Body of pancreas (tissue), 4 donors: ENCODE data around the gene CFAP90. TPM values are rescaled to one million over a fixed set of nuclear protein-coding genes. Genes with fewer than 3 reads are reported as not detected.

Experiments used
- ATAC-seq: fragments of 150-250 bp; one replicate; pipeline ENCODE4 v1.9.1; 2016
- DNase-seq, 4 donors: peaks; one replicate each; pipeline ENCODE4 v3.0.0-alpha.2; 2019
- H3K27ac ChIP-seq, 4 donors: fragments of 200-600 bp; sonication (generic); 1 replicate in 3 of 4; 2 replicates in 1 of 4; pipeline versions ENCODE4 v1.5.1 to v1.6.1; 2016 to 2019; ENCODE audit warnings: mild to moderate bottlenecking in 1 of 4, mixed read lengths in 1 of 4, moderate library complexity in 1 of 4
- H3K27me3 ChIP-seq, 2 donors: fragments of 200-600 bp; sonication (generic); one replicate each; pipeline ENCODE4 v1.6.0; 2016; ENCODE audit warnings: mild to moderate bottlenecking in 1 of 2
- H3K36me3 ChIP-seq, 2 donors: fragments of 200-600 bp; sonication (generic); replicated peaks in 1 of 2; 2 replicates each; pipeline ENCODE4 v1.5.1; 2016; ENCODE audit warnings: low read depth in 2 of 2; ENCODE audit not compliant: insufficient read depth in 1 of 2
- H3K4me1 ChIP-seq: fragments of 200-600 bp; sonication (generic); one replicate; pipeline ENCODE4 v1.6.0; 2016
- H3K4me3 ChIP-seq, 2 donors: fragments of 200-600 bp; sonication (generic); 1 replicate in 1 of 2; 2 replicates in 1 of 2; pipeline ENCODE4 v1.5.1; 2016 to 2019
- H3K9me3 ChIP-seq, 3 donors: fragments of 200-600 bp; sonication (generic); 1 replicate in 2 of 3; 2 replicates in 1 of 3; pipeline ENCODE4 v1.5.1; 2016
- POLR2A ChIP-seq, 3 donors: fragments of 450-650 bp; IDR thresholded peaks; one replicate each; pipeline ENCODE4 v1.6.1; 2016; ENCODE audit warnings: antibody characterized with exemption in 3 of 3, mild to moderate bottlenecking in 2 of 3
- WGBS, 2 donors: methylation state at CpG; one replicate each; pipeline ENCODE4 v1.1.5; 2017; 5-methylcytosine and 5-hydroxymethylcytosine counted together
- intact Hi-C: fragments of 100-400 bp; cut with DNase I; formaldehyde crosslinking; loops from one replicate; pipeline ENCODE4 v1.15.1; 2023
- total RNA-seq, 2 donors: library from RNA; depleted of rRNA; stranded (reverse); fragments of >200 nt; gene quantifications; one replicate each; pipeline ENCODE4 v1.1.0, GENCODE V29; 2016
- TF ChIP-seq, protein P1 (sequence below), 7 experiments: fragments of 450-650 bp in 4 of 7; fragments of 200-600 bp in 3 of 7; sonication (generic) in 3 of 7; IDR thresholded peaks; one replicate each; pipeline ENCODE4 v1.5.1; 2016 to 2019; ENCODE audit warnings: antibody characterized with exemption in 7 of 7

The CFAP90 gene
- total RNA-seq, 2 donors from 2014 or later = 0.52 to 10.2 TPM

DNA sequence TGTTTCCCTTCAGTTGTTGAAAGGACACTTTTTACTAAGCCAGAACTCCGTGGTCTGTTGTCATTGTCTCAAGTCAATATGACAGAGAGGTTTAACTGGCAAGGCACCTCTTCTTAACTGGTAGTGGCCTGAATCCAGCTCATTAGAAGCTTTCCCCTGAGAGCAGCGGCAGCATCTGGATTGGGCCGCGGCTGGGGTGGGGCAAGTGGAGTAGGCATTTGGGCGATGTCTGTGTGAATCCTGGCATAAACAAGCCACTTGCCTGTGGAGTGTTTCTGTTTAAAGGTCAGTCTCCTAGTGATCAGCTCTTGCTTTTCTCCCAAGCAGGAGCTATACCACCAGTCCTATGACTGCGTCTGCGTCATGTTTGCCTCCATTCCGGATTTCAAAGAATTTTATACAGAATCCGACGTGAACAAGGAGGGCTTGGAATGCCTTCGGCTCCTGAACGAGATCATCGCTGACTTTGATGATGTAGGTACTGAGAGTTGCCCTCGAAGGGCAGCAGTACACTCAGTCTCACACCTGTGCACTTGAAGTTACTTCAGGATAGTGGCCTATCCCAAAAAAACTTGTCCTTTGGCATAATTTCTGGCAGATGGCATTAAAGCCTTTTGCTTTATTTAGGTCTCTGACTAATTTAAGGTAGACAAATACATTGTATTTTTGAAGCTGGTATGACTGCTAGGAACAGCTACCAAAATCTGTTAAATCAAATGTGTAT is 48.9 kb downstream of the CFAP90 start:
- DNase-seq (no peak), ATAC-seq (no peak)
- TF ChIP-seq, protein P1, sequence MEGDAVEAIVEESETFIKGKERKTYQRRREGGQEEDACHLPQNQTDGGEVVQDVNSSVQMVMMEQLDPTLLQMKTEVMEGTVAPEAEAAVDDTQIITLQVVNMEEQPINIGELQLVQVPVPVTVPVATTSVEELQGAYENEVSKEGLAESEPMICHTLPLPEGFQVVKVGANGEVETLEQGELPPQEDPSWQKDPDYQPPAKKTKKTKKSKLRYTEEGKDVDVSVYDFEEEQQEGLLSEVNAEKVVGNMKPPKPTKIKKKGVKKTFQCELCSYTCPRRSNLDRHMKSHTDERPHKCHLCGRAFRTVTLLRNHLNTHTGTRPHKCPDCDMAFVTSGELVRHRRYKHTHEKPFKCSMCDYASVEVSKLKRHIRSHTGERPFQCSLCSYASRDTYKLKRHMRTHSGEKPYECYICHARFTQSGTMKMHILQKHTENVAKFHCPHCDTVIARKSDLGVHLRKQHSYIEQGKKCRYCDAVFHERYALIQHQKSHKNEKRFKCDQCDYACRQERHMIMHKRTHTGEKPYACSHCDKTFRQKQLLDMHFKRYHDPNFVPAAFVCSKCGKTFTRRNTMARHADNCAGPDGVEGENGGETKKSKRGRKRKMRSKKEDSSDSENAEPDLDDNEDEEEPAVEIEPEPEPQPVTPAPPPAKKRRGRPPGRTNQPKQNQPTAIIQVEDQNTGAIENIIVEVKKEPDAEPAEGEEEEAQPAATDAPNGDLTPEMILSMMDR (IDR thresholded peaks at IDR 0.05) = no peak
- TF ChIP-seq POLR2A (IDR thresholded peaks at IDR 0.05) = no peak
- H3K27ac ChIP-seq = no peak overlapping the region
- H3K9me3 ChIP-seq = no peaks in the 10 kb centered on the region
- no peaks in the 10 kb centered on the region for H3K36me3 ChIP-seq
- no peak overlapping the region for H3K4me3 ChIP-seq
- intact Hi-C loops = no loop called here
- H3K4me1 ChIP-seq = no peaks in the 10 kb centered on the region
- H3K27me3 ChIP-seq = no peaks in the 10 kb centered on the region
- 79 to 81% methylated on average over 14 of the region's 14 CpGs for WGBS, 2 donors

DNA sequence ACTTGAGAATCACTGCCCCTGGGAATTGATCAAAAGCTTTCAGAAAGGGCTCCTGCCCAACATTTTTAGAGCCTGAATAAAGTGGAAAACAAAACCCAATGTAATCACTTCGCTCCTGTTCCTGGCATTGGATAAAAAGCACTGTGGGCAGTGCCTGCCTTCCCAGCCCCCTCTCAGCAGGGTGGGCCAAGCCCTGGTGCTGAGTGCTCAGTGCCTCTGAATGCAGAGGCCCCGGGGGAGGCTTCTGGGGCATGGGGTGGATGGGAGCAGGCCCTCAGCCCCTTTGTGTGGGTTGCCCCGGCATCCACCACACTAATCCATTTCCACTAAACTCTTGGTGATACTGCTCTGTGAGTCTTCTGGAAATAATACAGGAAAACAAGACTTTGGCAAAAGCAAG is 55.6 kb downstream of the CFAP90 start:
- no peak for DNase-seq

DNA sequence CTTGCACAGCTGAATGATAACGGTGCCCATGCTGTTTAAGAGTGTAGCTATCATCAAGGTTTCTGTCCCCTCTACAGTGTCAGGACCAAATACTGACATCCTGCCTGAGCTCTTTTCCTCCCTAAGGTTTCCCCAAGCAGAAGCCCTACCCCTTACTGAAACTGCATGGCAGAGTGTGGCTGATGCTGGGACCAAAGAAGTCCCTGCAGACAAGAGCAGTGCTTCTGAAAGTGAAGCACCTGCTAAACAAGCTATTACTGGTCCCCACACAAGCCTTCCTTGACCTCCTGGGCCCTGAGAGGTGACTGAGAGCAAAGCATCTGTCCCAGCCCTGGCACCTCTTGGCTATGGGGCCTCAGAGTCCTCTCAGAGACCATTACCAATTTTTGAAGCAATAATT is 56.1 kb downstream of the CFAP90 start:
- no peak for ATAC-seq
- Histone ChIP-seq H3K4me3 (no peak overlapping the region), H3K9me3 (no peaks in the 10 kb centered on the region), H3K4me1 (no peaks in the 10 kb centered on the region), H3K27ac (no peak overlapping the region), H3K27me3 (no peaks in the 10 kb centered on the region), H3K36me3 (no peaks in the 10 kb centered on the region)
- TF ChIP-seq, protein P1 (IDR thresholded peaks at IDR 0.05) = no peak
- TF ChIP-seq POLR2A (IDR thresholded peaks at IDR 0.05) = no peak
- intact Hi-C loops = no loop called here
- WGBS, 2 donors = 67 to 77% methylated on average over 1 of the region's 1 CpG
- no peak for DNase-seq

More for the DNA sequence above, 55.6 kb downstream of the CFAP90 start:
- Histone ChIP-seq H3K9me3 (no peaks in the 10 kb centered on the region), H3K4me1 (no peaks in the 10 kb centered on the region), H3K27me3 (no peaks in the 10 kb centered on the region), H3K27ac (no peak overlapping the region), H3K4me3 (no peak overlapping the region), H3K36me3 (no peaks in the 10 kb centered on the region)
- no peak for ATAC-seq
- WGBS, 2 donors = 69 to 94% methylated on average over 2 to 3 of the region's 3 CpGs
- intact Hi-C loops = no loop called here
- TF ChIP-seq POLR2A (IDR thresholded peaks at IDR 0.05) = no peak
- TF ChIP-seq, protein P1 (IDR thresholded peaks at IDR 0.05) = no peak

DNA sequence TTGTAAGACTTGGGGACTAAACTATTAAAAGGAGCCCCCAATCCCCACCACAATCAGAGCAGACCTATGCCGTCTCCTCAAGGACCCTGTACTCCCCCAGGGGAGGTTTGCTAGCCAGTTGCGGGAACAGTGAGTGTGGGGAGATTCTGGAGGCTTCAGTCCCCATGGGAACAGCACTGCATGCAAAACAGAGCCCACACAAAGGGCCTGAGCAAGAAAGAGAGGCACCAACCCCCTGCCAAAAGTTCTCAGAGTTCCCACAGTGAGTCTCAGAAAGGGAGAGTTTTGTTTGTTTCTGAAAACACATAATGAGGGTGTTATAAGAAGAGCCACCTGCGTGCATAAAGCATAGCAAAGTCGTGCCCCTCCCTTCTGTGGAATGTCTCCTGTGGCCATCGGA is 56.6 kb downstream of the CFAP90 start:
- H3K27me3 ChIP-seq = no peaks in the 10 kb centered on the region
- intact Hi-C loops = no loop called here
- ATAC-seq (no peak), DNase-seq (no peak)
- no peak overlapping the region for H3K4me3 ChIP-seq
- no peaks in the 10 kb centered on the region for H3K4me1 ChIP-seq
- TF ChIP-seq, protein P1 (IDR thresholded peaks at IDR 0.05) = no peak
- TF ChIP-seq POLR2A (IDR thresholded peaks at IDR 0.05) = no peak
- no peak overlapping the region for H3K27ac ChIP-seq
- no peaks in the 10 kb centered on the region for H3K9me3 ChIP-seq
- no peaks in the 10 kb centered on the region for H3K36me3 ChIP-seq
- WGBS, 2 donors = 47 to 53% methylated on average over 5 of the region's 5 CpGs

DNA sequence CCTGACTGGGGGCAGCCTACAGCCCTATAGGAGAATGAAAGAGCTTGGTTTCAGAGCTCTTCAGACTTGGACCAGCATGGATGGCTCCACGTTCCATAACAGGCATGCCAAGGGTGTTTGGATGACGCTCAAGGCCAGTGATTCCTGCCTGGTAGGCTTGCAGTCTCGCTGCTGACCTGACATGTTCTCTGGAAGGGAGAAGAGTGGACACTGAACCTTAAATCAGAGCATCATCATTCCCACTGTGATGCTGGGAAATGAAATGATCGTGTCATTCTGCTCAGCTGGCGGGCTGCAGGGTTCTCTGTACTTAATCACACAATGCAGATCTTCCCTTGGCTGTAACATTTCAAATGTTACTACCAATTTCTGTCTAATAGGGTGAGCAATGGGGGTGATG is 57.0 kb downstream of the CFAP90 start:
- no peak overlapping the region for H3K27ac ChIP-seq
- intact Hi-C loops = no loop called here
- no peaks in the 10 kb centered on the region for H3K4me1 ChIP-seq
- no peak overlapping the region for H3K4me3 ChIP-seq
- no peaks in the 10 kb centered on the region for H3K9me3 ChIP-seq
- no peak for DNase-seq
- H3K36me3 ChIP-seq = no peaks in the 10 kb centered on the region
- no peaks in the 10 kb centered on the region for H3K27me3 ChIP-seq
- no peak for TF ChIP-seq POLR2A (IDR thresholded peaks at IDR 0.05)
- TF ChIP-seq, protein P1 (IDR thresholded peaks at IDR 0.05) = no peak
- 59 to 63% methylated on average over 2 to 5 of the region's 5 CpGs for WGBS, 2 donors
- no peak for ATAC-seq
